Measurements from ENCODE around the gene ARMC5.
"Not testable (repeated sequence)": the region's sequence is repeated elsewhere in the genome, so short reads cannot be mapped to it uniquely, and the experiment has no call there.

The ARMC5 gene

GRCh38 chr16:31498493-31498892 lies 39.2 kb downstream of the ARMC5 start:
- no peak for DNase-seq (ENCODE audit: low read depth, low spot score)
- TF ChIP-seq CTCF (IDR thresholded peaks at IDR 0.05; ENCODE audit: low read depth, low read length), result no peak
- H3K4me3 ChIP-seq (ENCODE audit: low read depth, low read length), result no peak overlapping the region
- in situ Hi-C loops (cut with HindIII; ENCODE audit: low sequenced_read_pairs), result no loop called here

GRCh38 chr16:31499928-31500327 lies 40.6 kb downstream of the ARMC5 start:
- in situ Hi-C loops (cut with HindIII; ENCODE audit: low sequenced_read_pairs), result no loop called here
- no peak overlapping the region for H3K4me3 ChIP-seq (ENCODE audit: low read depth, low read length)
- DNase-seq (ENCODE audit: low read depth, low spot score), result no peak
- no peak for TF ChIP-seq CTCF (IDR thresholded peaks at IDR 0.05; ENCODE audit: low read depth, low read length)

GRCh38 chr16:31501226-31501965 lies 42.1 kb downstream of the ARMC5 start:
- in situ Hi-C loops (cut with HindIII; ENCODE audit: low sequenced_read_pairs), result no loop called here
- TF ChIP-seq CTCF (IDR thresholded peaks at IDR 0.05; ENCODE audit: low read depth, low read length), result no peak
- no peak overlapping the region for H3K4me3 ChIP-seq (ENCODE audit: low read depth, low read length)
- DNase-seq (ENCODE audit: low read depth, low spot score), result no peak

GRCh38 chr16:31501966-31502348 lies 42.7 kb downstream of the ARMC5 start:
- no peak overlapping the region for H3K4me3 ChIP-seq (ENCODE audit: low read depth, low read length)
- DNase-seq (ENCODE audit: low read depth, low spot score), result no peak
- in situ Hi-C loops (cut with HindIII; ENCODE audit: low sequenced_read_pairs), result no loop called here
- TF ChIP-seq CTCF (IDR thresholded peaks at IDR 0.05; ENCODE audit: low read depth, low read length), result no peak

GRCh38 chr16:31502981-31503380 lies 43.7 kb downstream of the ARMC5 start:
- in situ Hi-C loops (cut with HindIII; ENCODE audit: low sequenced_read_pairs), result no loop called here
- no peak overlapping the region for H3K4me3 ChIP-seq (ENCODE audit: low read depth, low read length)
- peak; percentile 61 for DNase-seq (ENCODE audit: low read depth, low spot score)
- TF ChIP-seq CTCF (IDR thresholded peaks at IDR 0.05; ENCODE audit: low read depth, low read length), result no peak

- in situ Hi-C loops (cut with HindIII; ENCODE audit: low sequenced_read_pairs); H3K4me3 ChIP-seq (ENCODE audit: low read depth, low read length); DNase-seq (ENCODE audit: low read depth, low spot score): not testable (repeated sequence)
Measured at GRCh38 chr16:31503555-31503954, 44.3 kb downstream of the ARMC5 start.

GRCh38 chr16:31504159-31504558 lies 44.9 kb downstream of the ARMC5 start:
- in situ Hi-C loops (cut with HindIII; ENCODE audit: low sequenced_read_pairs), result no loop called here
- H3K4me3 ChIP-seq (ENCODE audit: low read depth, low read length), result no peak overlapping the region
- DNase-seq (ENCODE audit: low read depth, low spot score), result no peak
- TF ChIP-seq CTCF (IDR thresholded peaks at IDR 0.05; ENCODE audit: low read depth, low read length), result no peak

Measured in astrocyte of the spinal cord (primary cell).